ENCODE results near the gene IQSEC3.

IQSEC3 gene

DNA sequence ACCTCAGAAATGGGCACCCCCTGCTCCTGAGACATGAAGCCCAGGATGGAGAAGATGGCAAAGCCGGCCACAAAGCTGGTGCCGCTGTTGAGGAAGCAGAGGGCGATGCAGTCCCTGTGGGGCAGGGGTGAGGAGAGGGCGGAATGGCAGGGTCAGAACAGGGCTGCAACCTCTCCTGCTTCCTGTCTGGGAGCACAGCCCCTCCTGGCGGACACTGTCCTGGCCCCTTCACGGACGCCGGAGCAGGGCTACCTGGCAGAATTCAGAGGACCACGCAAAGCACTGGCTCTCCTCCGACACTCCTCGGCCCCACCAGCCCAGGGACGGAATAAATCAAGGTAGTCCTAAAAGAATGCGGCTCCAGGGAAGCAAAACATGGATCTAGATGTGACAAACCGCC lies 159.8 kb downstream of the IQSEC3 start:
- TF ChIP-seq, protein P1, sequence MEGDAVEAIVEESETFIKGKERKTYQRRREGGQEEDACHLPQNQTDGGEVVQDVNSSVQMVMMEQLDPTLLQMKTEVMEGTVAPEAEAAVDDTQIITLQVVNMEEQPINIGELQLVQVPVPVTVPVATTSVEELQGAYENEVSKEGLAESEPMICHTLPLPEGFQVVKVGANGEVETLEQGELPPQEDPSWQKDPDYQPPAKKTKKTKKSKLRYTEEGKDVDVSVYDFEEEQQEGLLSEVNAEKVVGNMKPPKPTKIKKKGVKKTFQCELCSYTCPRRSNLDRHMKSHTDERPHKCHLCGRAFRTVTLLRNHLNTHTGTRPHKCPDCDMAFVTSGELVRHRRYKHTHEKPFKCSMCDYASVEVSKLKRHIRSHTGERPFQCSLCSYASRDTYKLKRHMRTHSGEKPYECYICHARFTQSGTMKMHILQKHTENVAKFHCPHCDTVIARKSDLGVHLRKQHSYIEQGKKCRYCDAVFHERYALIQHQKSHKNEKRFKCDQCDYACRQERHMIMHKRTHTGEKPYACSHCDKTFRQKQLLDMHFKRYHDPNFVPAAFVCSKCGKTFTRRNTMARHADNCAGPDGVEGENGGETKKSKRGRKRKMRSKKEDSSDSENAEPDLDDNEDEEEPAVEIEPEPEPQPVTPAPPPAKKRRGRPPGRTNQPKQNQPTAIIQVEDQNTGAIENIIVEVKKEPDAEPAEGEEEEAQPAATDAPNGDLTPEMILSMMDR (conservative IDR thresholded peaks at IDR 0.05; ENCODE audit: low read length), result no peak

DNA sequence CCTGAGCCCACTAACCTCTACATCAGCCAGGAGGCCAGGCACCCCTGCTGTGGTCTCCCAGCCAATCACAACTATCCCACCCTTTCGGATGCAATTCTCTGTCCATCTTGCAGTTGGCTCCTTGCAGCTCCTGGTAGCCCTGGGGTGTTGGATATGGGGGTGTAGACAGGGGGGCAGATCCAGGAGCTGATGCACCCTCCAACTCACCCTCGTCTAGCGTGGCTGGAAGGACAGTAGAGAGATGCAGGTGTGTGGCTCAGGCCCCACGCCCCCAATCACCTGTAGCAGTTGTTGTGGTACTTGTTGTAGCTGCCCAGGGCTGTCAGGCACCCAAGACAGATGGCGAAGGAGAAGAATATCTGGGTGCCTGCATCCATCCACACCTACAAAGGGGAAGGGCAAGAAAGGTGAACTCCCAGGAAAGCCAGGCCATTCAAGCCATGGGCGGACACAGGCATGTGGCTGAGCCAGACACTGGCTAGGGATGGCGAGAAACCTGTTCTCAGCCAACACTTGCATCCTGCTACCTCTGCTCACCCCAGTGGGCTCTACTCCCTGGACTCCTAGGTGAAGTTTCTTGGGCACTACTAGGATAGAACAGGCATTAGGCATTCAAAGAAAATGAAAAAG lies 160.8 kb downstream of the IQSEC3 start:
- TF ChIP-seq, protein P1 (conservative IDR thresholded peaks at IDR 0.05; ENCODE audit: low read length), result no peak
- no peak for DNase-seq (ENCODE audit: low read depth)
- no peak overlapping the region for H3K4me3 ChIP-seq (ENCODE audit: low read length)

More for the DNA sequence above, 159.8 kb downstream of the IQSEC3 start:
- no peak for DNase-seq (ENCODE audit: low read depth)
- H3K4me3 ChIP-seq (ENCODE audit: low read length), result no peak overlapping the region

Measured in AG10803 (cell line).